ENCODE measurements around the gene MAGOH. TPM values are rescaled to one million over a fixed set of nuclear protein-coding genes. Genes with fewer than 3 reads are reported as not detected.

The MAGOH gene
- total and polyA plus RNA-seq, 2 of the 13 experiments (the other 11 are each of a cell fraction or from before 2014, with no cell fraction given): 24.1 to 87.0 TPM

- no peak for TF ChIP-seq NFE2 (CRISPR knock-in tag; IDR thresholded peaks at IDR 0.05)
- TF ChIP-seq DR1 (CRISPR knock-in tag; IDR thresholded peaks at IDR 0.05): 0 out of 2 replicates have a peak, but pooled peaks have one; percentile 43
- TF ChIP-seq FOXA1 (IDR thresholded peaks at IDR 0.05): peak; percentile 78
- TF ChIP-seq FOXA1 (CRISPR knock-in tag; IDR thresholded peaks at IDR 0.05): peak; percentile 95
- TF ChIP-seq, protein P1, sequence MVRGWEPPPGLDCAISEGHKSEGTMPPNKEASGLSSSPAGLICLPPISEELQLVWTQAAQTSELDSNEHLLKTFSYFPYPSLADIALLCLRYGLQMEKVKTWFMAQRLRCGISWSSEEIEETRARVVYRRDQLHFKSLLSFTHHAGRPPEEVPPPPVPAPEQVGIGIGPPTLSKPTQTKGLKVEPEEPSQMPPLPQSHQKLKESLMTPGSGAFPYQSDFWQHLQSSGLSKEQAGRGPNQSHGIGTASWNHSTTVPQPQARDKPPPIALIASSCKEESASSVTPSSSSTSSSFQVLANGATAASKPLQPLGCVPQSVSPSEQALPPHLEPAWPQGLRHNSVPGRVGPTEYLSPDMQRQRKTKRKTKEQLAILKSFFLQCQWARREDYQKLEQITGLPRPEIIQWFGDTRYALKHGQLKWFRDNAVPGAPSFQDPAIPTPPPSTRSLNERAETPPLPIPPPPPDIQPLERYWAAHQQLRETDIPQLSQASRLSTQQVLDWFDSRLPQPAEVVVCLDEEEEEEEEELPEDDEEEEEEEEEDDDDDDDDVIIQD (CRISPR knock-in tag; IDR thresholded peaks at IDR 0.05; ENCODE audit: low read depth): 0 out of 2 replicates have a peak, but pooled peaks have one; percentile 36
- no peak for TF ChIP-seq DNMT1 (CRISPR knock-in tag; IDR thresholded peaks at IDR 0.05)
- no peak; the same call in 1 of the 2 replicates for TF ChIP-seq ZKSCAN8 (CRISPR knock-in tag; IDR thresholded peaks at IDR 0.05; ENCODE audit: borderline replicate concordance)
- peak; percentile 73; the same call in 1 of the 2 replicates for TF ChIP-seq ESRRA (CRISPR knock-in tag; IDR thresholded peaks at IDR 0.05; ENCODE audit: low read depth)
- no peak for TF ChIP-seq EEA1 (CRISPR knock-in tag; IDR thresholded peaks at IDR 0.05; ENCODE audit: borderline replicate concordance)
- TF ChIP-seq RFXANK (CRISPR knock-in tag; IDR thresholded peaks at IDR 0.05): peak; percentile 58; the same call in 1 of the 2 replicates
- TF ChIP-seq ZXDC (CRISPR knock-in tag; IDR thresholded peaks at IDR 0.05): no peak
- peak; percentile 76; the same call in 1 of the 2 replicates for TF ChIP-seq MED13 (CRISPR knock-in tag; IDR thresholded peaks at IDR 0.05)
- TF ChIP-seq EHMT2 (IDR thresholded peaks at IDR 0.05; ENCODE audit: borderline replicate concordance, low read depth, low read length): peak; percentile 82; the same call in 1 of the 2 replicates
- 0 out of 2 replicates have a peak, but pooled peaks have one; percentile 13 for TF ChIP-seq ATF7-NPFF (CRISPR knock-in tag; IDR thresholded peaks at IDR 0.05; ENCODE audit: low read depth)
- TF ChIP-seq SP1 (IDR thresholded peaks at IDR 0.05): no peak
- TF ChIP-seq SP1 (CRISPR knock-in tag; IDR thresholded peaks at IDR 0.05): peak; percentile 24; the same call in 1 of the 2 replicates
- 0 out of 2 replicates have a peak, but pooled peaks have one; percentile 58 for TF ChIP-seq RORA (CRISPR knock-in tag; IDR thresholded peaks at IDR 0.05)
- no peak for TF ChIP-seq SIN3B (IDR thresholded peaks at IDR 0.05; ENCODE audit: low read length)
- TF ChIP-seq KMT2B (CRISPR knock-in tag; IDR thresholded peaks at IDR 0.05): no peak
- TF ChIP-seq ARNTL (CRISPR knock-in tag; IDR thresholded peaks at IDR 0.05): peak; percentile 86; the same call in 1 of the 2 replicates
- no peak for TF ChIP-seq ZNF251 (CRISPR knock-in tag; IDR thresholded peaks at IDR 0.05)
Measured at GRCh38 chr1:53183095-53183990, 55.0 kb downstream of the MAGOH start (continued).

Measured in HepG2 (cell line).